NCI-H446 treated with DMSO at 0.1 percent for 48 hours (cell line): Measurements from ENCODE around the gene ASB16.

Experiments used
- DNase-seq: peaks from one replicate; lab custom pipeline; 2025; lab: John Stamatoyannopoulos, UW

The ASB16 gene

DNA sequence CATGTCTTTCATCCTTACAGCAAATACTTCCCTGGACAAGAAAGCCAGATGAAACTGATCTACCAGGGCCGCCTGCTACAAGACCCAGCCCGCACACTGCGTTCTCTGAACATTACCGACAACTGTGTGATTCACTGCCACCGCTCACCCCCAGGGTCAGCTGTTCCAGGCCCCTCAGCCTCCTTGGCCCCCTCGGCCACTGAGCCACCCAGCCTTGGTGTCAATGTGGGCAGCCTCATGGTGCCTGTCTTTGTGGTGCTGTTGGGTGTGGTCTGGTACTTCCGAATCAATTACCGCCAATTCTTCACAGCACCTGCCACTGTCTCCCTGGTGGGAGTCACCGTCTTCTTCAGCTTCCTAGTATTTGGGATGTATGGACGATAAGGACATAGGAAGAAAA is 20.0 kb downstream of the ASB16 start:
- no peak for DNase-seq

GRCh38 chr17:44191369-44191768 is 20.9 kb downstream of the ASB16 start:
- DNase-seq, result no peak

GRCh38 chr17:44191941-44192496 is 21.5 kb downstream of the ASB16 start:
- DNase-seq, result no peak

GRCh38 chr17:44192750-44193149 is 22.2 kb downstream of the ASB16 start:
- no peak for DNase-seq

GRCh38 chr17:44193326-44194084 is 23.0 kb downstream of the ASB16 start:
- no peak for DNase-seq

GRCh38 chr17:44197107-44197506 is 26.6 kb downstream of the ASB16 start:
- DNase-seq, result no peak

GRCh38 chr17:44197980-44198720 is 27.6 kb downstream of the ASB16 start:
- no peak for DNase-seq

DNA sequence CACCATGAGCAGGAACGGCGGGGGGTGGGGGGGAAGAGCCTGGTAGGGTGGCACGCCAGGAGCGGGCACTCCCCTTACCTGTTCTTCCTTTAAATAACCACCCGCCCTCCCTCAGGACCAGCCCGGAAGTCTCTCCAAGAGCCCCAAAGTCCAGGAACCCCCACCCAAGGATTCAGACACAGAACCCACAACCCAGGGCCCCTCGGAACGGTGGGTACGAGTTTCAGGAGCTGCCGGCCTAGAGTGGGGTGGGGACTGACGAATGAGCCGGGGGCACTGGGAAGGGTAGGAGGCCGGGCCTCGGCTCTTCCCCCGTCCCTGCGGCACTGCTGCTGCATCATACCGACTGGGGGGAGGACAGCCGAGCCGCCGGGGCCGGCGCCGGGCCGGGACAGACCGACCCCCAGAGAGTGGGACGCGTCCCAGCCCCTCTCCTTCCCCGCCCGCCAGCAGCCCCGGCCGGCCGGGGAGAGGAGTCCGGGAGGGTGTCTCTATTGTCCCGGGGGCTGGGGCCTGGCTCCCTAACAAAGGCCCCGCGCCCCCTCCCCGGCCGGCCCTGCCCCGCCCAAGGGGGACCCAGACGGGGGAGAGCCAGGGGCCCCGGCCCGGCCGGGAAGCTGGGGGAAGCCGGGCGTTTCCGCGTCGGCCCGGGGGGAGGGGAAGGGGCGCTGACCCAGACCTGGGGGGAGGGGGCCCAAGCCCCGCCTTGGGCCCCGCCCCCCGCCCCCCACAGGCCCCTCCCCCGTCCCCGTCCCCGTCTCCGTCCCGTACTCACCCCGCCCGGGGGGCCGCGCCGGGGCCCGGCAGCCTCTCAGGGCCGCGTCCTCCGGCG is 28.4 kb downstream of the ASB16 start:
- DNase-seq, result no peak

GRCh38 chr17:44199553-44200477 is 29.3 kb downstream of the ASB16 start, which contains the start of gene ATXN7L3:
Gene ATXN7L3, minus strand, starts transcription at chr17:44199884. Its CDS starts 1,814 bp downstream, at chr17:44198070.
- peak; percentile 92 for DNase-seq

DNA sequence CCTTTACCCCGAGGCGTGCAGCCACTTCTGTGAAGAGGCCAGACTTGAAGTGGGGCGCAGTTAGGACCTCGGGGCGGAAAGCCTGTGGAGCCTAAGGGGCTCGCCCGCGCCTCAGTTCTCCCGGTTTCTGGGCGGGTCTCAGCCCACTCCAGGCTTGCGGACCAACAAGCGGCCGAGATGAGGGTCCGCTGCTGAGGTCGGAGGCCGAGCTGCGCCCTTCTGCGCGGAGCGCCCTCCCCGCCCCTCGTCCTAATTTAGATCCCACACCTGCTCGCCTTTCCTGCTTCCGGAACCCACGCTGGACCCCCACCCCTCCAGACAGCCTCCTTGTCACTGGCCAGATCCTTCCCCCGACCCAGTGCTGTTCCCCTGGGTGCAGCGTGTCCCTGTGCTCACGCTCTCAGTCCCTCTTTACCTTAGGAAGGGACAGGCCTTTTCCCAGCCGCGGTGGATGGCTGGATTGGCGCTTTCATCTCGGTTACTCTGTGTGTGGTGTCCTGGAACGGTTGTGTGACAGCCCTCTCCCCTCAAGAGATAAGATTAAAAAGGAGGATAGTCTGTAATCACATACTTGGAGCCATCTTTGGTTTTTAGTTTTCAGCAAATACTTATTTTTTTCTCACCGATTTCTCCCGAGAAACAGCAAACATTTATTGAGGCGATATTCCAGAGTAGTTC is 30.1 kb downstream of the ASB16 start:
- DNase-seq, result no peak

- DNase-seq, result no peak
Observed at GRCh38 chr17:44202756-44203155, 32.3 kb downstream of the ASB16 start.

DNA sequence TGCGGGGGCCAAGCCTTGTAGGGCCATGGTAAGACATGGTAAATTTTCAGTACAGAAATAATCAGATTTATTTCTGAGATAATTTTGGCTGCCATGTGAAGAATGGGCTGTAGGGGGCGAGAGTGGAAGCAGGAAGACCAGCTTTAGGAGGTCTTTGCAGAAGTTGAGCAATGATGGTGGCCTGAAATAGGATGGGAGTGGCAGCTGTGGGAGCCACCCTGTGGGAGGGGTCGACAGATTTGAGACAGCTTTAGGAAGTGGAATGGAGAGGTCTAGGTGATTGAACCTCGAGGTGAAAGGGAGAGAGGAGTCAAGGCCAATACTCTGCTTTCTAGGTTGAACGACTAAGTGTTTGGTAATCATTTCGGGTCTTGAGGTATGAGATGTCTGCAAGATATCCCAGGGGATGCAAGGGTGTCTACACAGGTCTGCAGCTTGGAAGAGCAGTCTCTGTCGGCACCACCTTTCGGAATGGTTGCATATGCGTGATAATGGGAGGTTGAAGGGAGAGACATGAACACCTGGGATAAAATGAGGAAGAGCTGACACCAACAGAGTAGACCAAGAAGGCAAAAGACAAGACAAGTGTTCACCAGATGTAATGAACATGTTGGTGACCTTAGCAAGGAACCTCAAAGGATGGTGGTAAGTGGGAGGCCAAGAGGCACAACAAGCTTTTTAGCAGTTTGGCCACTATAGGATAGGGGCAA is 33.4 kb downstream of the ASB16 start:
- peak; percentile 14 for DNase-seq

DNA sequence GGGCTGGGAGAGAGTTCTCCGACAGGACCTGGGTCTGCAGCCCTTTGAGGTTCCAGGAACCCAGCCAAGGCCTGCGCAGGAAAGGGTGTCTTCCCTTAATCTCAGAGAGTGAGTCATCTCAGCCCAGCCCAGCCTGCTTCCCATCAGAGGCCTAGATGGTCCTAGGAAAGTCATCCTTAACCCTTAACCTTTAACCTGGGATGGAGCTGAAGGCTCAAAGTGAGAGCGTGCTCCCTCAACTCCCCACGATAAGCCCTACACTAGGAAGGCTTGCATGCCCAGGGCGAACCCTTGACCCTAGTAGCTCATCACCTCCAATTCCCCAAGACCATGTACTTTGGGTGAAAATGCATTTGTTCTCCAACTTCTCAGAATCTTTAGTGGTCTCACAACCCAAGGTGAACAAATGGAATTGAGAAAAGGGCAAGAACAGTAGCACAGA is 34.0 kb downstream of the ASB16 start:
- no peak for DNase-seq

- no peak for DNase-seq
Observed at GRCh38 chr17:44205962-44206824, 35.7 kb downstream of the ASB16 start.

- no peak for DNase-seq
Observed at GRCh38 chr17:44206825-44207155, 36.3 kb downstream of the ASB16 start.

DNA sequence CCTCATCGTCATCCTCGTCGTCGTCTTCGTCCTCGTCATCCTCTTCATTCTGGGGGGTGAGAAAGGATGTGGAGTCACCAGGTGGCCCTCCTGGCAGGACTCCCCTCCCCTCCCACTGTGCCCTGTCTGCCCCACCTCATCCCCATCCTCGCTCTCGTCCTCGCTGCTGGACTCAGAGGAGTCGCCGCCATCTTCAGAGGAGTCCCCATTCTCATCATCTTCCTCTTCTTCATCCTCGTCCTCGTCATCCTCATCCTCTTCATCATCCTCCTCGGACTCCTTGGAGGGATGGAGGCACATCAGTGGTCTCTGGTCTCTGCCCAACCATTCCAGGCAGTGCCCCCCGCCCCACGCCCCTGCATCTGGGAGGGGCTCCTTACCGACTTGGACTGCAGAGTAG is 36.8 kb downstream of the ASB16 start:
- DNase-seq, result no peak

DNA sequence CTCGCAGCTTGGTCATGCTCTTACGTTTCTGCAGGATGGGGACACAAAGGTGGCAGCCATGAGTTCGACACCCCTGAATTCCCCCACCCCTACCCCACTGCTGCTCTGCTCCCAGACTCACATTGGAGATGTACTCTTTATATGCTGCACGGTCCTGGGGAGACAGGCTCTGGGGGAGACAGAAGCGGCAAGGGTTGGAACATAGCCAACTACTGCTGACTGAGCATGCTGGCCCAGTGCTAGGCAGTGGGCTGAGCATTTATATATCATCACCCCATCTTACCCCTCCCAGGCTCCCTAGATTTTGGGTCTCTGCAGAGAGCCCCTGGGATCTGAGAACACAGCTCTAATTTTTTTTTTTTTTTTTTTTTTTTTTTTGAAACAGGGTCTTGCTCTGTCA is 37.2 kb downstream of the ASB16 start:
- no peak for DNase-seq

GRCh38 chr17:44209786-44210341 is 39.4 kb downstream of the ASB16 start:
- DNase-seq, result no peak
